Activated T-helper 2 cell treated with anti-CD3 and anti-CD28 coated beads, Interferon-gamma antibody, Interleukin-2, Interleukin-4, amounts not matched to agents 10 μg/mL and 5 μg/mL and 100 μg/mL, durations not matched to agents 14 hours and 24 hours and 36 hours (primary cell): ENCODE measurements around the gene CD34. TPM values are rescaled to one million over a fixed set of nuclear protein-coding genes. Genes with fewer than 3 reads are reported as not detected.

Experiments
- DNase-seq: peaks from one replicate; pipeline ENCODE4 v3.0.0; 2021; ENCODE audit warnings: low spot score
- H3K27ac Mint-ChIP-seq: one replicate; pipeline ENCODE4 v1.8.0; 2021; ENCODE audit warnings: mixed read lengths
- H3K27me3 Mint-ChIP-seq: one replicate; pipeline ENCODE4 v1.8.0; 2021; ENCODE audit warnings: low read depth, mixed read lengths
- H3K36me3 Mint-ChIP-seq: one replicate; pipeline ENCODE4 v1.8.0; 2021; ENCODE audit warnings: low read depth, mixed read lengths
- H3K4me1 Mint-ChIP-seq: one replicate; pipeline ENCODE4 v1.8.0; 2021; ENCODE audit warnings: low read depth, mixed read lengths
- H3K4me3 Mint-ChIP-seq: one replicate; pipeline ENCODE4 v1.8.0; 2021; ENCODE audit warnings: low read depth, mild to moderate bottlenecking, moderate library complexity, mixed read lengths
- H3K9me3 Mint-ChIP-seq: one replicate; pipeline ENCODE4 v1.8.0; 2021; ENCODE audit warnings: mixed read lengths
- intact Hi-C: fragments of 100-400 bp; cut with micrococcal nuclease; formaldehyde crosslinking; loops from one replicate; pipeline ENCODE4 v1.15.1; 2023
- total RNA-seq: library from RNA; stranded (reverse); gene quantifications from 2 replicates; pipeline ENCODE4 v1.2.3, GENCODE V29; 2022

The CD34 gene
- total RNA-seq, 1 donor from 2014 or later = not detected

- no peak for DNase-seq
- intact Hi-C loops = no loop called here
- no peak overlapping the region for H3K27ac Mint-ChIP-seq
- H3K36me3 Mint-ChIP-seq = no peaks in the 10 kb centered on the region
- H3K9me3 Mint-ChIP-seq = no peaks in the 10 kb centered on the region
- peaks cover 18% of the 10 kb centered on the region for H3K27me3 Mint-ChIP-seq
- no peak overlapping the region for H3K4me3 Mint-ChIP-seq
- H3K4me1 Mint-ChIP-seq = peaks cover 25% of the 10 kb centered on the region
These were observed 6.5 kb downstream of the CD34 start for GRCh38 chr1:207904391-207904790.

GRCh38 chr1:207903767-207904166, 7.2 kb downstream of the CD34 start:
- intact Hi-C loops = no loop called here
- Mint-ChIP-seq H3K9me3 (no peaks in the 10 kb centered on the region), H3K36me3 (no peaks in the 10 kb centered on the region), H3K27ac (no peak overlapping the region), H3K4me3 (no peak overlapping the region), H3K27me3 (peaks cover 12% of the 10 kb centered on the region), H3K4me1 (peaks cover 25% of the 10 kb centered on the region)
- DNase-seq = no peak

GRCh38 chr1:207903053-207903452, 7.9 kb downstream of the CD34 start:
- DNase-seq = no peak
- Mint-ChIP-seq H3K9me3 (no peaks in the 10 kb centered on the region), H3K4me3 (no peak overlapping the region), H3K36me3 (no peaks in the 10 kb centered on the region), H3K4me1 (peaks cover 25% of the 10 kb centered on the region), H3K27ac (no peak overlapping the region), H3K27me3 (peaks cover 10% of the 10 kb centered on the region)
- intact Hi-C loops = no loop called here

- DNase-seq = no peak
- intact Hi-C loops = no loop called here
- Mint-ChIP-seq H3K27ac (no peak overlapping the region), H3K9me3 (no peaks in the 10 kb centered on the region), H3K4me1 (peaks cover 25% of the 10 kb centered on the region), H3K4me3 (no peak overlapping the region), H3K27me3 (peaks cover 5% of the 10 kb centered on the region), H3K36me3 (no peaks in the 10 kb centered on the region)
These were observed 8.4 kb downstream of the CD34 start for GRCh38 chr1:207902566-207902965.

GRCh38 chr1:207901041-207901653, 9.8 kb downstream of the CD34 start:
- peaks cover 25% of the 10 kb centered on the region for H3K4me1 Mint-ChIP-seq
- H3K4me3 Mint-ChIP-seq = no peak overlapping the region
- no peak overlapping the region for H3K27ac Mint-ChIP-seq
- H3K36me3 Mint-ChIP-seq = no peaks in the 10 kb centered on the region
- H3K9me3 Mint-ChIP-seq = no peaks in the 10 kb centered on the region
- peaks cover 3% of the 10 kb centered on the region for H3K27me3 Mint-ChIP-seq
- intact Hi-C loops = no loop called here
- DNase-seq = no peak

- Mint-ChIP-seq H3K36me3 (no peaks in the 10 kb centered on the region), H3K4me1 (peaks cover 17% of the 10 kb centered on the region), H3K27ac (no peak overlapping the region), H3K9me3 (no peaks in the 10 kb centered on the region), H3K27me3 (peaks cover 14% of the 10 kb centered on the region), H3K4me3 (no peak overlapping the region)
- DNase-seq = no peak
- intact Hi-C loops = no loop called here
These were observed 12.1 kb downstream of the CD34 start for GRCh38 chr1:207898836-207899235.

GRCh38 chr1:207898260-207898659, 12.7 kb downstream of the CD34 start:
- DNase-seq = no peak
- no peaks in the 10 kb centered on the region for H3K9me3 Mint-ChIP-seq
- intact Hi-C loops = no loop called here
- no peak overlapping the region for H3K27ac Mint-ChIP-seq
- no peak overlapping the region for H3K4me3 Mint-ChIP-seq
- H3K27me3 Mint-ChIP-seq = peaks cover 19% of the 10 kb centered on the region
- peaks cover 11% of the 10 kb centered on the region for H3K4me1 Mint-ChIP-seq
- H3K36me3 Mint-ChIP-seq = no peaks in the 10 kb centered on the region

- H3K36me3 Mint-ChIP-seq = no peaks in the 10 kb centered on the region
- intact Hi-C loops = no loop called here
- H3K4me3 Mint-ChIP-seq = no peak overlapping the region
- no peak for DNase-seq
- H3K27me3 Mint-ChIP-seq = peaks cover 23% of the 10 kb centered on the region
- peaks cover 3% of the 10 kb centered on the region for H3K4me1 Mint-ChIP-seq
- no peaks in the 10 kb centered on the region for H3K9me3 Mint-ChIP-seq
- H3K27ac Mint-ChIP-seq = no peak overlapping the region
These were observed 13.7 kb downstream of the CD34 start for GRCh38 chr1:207897188-207897587.

GRCh38 chr1:207896547-207896946, 14.4 kb downstream of the CD34 start:
- no peaks in the 10 kb centered on the region for H3K36me3 Mint-ChIP-seq
- no peak for DNase-seq
- H3K4me1 Mint-ChIP-seq = peaks cover 3% of the 10 kb centered on the region
- H3K27ac Mint-ChIP-seq = no peak overlapping the region
- H3K9me3 Mint-ChIP-seq = no peaks in the 10 kb centered on the region
- H3K4me3 Mint-ChIP-seq = no peak overlapping the region
- intact Hi-C loops = no loop called here
- peaks cover 23% of the 10 kb centered on the region for H3K27me3 Mint-ChIP-seq

- H3K27me3 Mint-ChIP-seq = peaks cover 23% of the 10 kb centered on the region
- H3K36me3 Mint-ChIP-seq = no peaks in the 10 kb centered on the region
- intact Hi-C loops = no loop called here
- no peaks in the 10 kb centered on the region for H3K4me1 Mint-ChIP-seq
- no peak overlapping the region for H3K27ac Mint-ChIP-seq
- H3K9me3 Mint-ChIP-seq = no peaks in the 10 kb centered on the region
- H3K4me3 Mint-ChIP-seq = no peak overlapping the region
- DNase-seq = no peak
These were observed 16.2 kb downstream of the CD34 start for GRCh38 chr1:207894704-207895103.

GRCh38 chr1:207893737-207894582, 17.0 kb downstream of the CD34 start:
- DNase-seq = no peak
- H3K4me3 Mint-ChIP-seq = no peak overlapping the region
- H3K4me1 Mint-ChIP-seq = no peaks in the 10 kb centered on the region
- peaks cover 27% of the 10 kb centered on the region for H3K27me3 Mint-ChIP-seq
- H3K36me3 Mint-ChIP-seq = no peaks in the 10 kb centered on the region
- no peak overlapping the region for H3K27ac Mint-ChIP-seq
- intact Hi-C loops = no loop called here
- H3K9me3 Mint-ChIP-seq = no peaks in the 10 kb centered on the region

GRCh38 chr1:207892764-207893163, 18.2 kb downstream of the CD34 start:
- no peaks in the 10 kb centered on the region for H3K36me3 Mint-ChIP-seq
- no peak for DNase-seq
- peaks cover 27% of the 10 kb centered on the region for H3K27me3 Mint-ChIP-seq
- no peaks in the 10 kb centered on the region for H3K9me3 Mint-ChIP-seq
- intact Hi-C loops = no loop called here
- H3K27ac Mint-ChIP-seq = no peak overlapping the region
- H3K4me1 Mint-ChIP-seq = no peaks in the 10 kb centered on the region
- H3K4me3 Mint-ChIP-seq = no peak overlapping the region

- H3K27me3 Mint-ChIP-seq = peaks cover 24% of the 10 kb centered on the region
- H3K27ac Mint-ChIP-seq = no peak overlapping the region
- intact Hi-C loops = no loop called here
- no peaks in the 10 kb centered on the region for H3K9me3 Mint-ChIP-seq
- no peak for DNase-seq
- H3K36me3 Mint-ChIP-seq = no peaks in the 10 kb centered on the region
- peaks cover 5% of the 10 kb centered on the region for H3K4me1 Mint-ChIP-seq
- no peak overlapping the region for H3K4me3 Mint-ChIP-seq
These were observed 19.8 kb downstream of the CD34 start for GRCh38 chr1:207891148-207891547.
